Measurements from ENCODE around the gene SPECC1.

The SPECC1 gene

DNA sequence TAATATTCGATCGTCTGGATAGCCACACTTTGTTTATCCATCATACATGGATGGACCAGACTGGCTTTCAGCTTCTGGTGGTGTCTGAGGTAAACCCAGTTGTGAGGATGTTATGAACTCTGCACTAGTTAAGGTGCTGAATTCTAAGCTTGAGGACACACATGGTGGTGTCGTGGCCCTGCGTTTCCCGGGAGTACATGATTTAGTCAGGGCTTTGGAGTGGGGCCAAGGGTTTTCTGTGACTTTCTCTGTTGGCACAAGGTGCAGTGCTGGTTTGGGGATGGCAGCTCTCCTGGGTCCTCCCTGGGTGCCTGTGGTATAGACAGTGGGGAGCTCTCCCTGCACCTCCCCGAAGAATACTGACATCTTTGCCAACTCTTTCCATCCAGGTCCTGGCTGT is 116.6 kb downstream of the SPECC1 start:
- no peaks in the 10 kb centered on the region for H3K36me3 ChIP-seq (ENCODE audit: control insufficient read depth in 2 of 2, insufficient read depth in 2 of 2, low read length in 2 of 2)
- H3K9me3 ChIP-seq (ENCODE audit: control insufficient read depth in 2 of 2, low read length in 2 of 2) = no peaks in the 10 kb centered on the region
- H3K27me3 ChIP-seq (ENCODE audit: control insufficient read depth in 2 of 2, insufficient read depth in 2 of 2, low read length in 2 of 2) = no peaks in the 10 kb centered on the region
- H3K4me1 ChIP-seq (ENCODE audit: control insufficient read depth in 2 of 2, insufficient read depth in 2 of 2, low read length in 2 of 2) = peaks cover 5 to 9% of the 10 kb centered on the region in 2 donors
- no peak overlapping the region for H3K9ac ChIP-seq (ENCODE audit: low read depth in 1 of 2, low read length in 2 of 2)
- H3K27ac ChIP-seq (ENCODE audit: low read depth in 2 of 2, low read length in 2 of 2) = no peak overlapping the region
- no peak overlapping the region for H3K4me3 ChIP-seq (ENCODE audit: low read length in 2 of 2)

DNA sequence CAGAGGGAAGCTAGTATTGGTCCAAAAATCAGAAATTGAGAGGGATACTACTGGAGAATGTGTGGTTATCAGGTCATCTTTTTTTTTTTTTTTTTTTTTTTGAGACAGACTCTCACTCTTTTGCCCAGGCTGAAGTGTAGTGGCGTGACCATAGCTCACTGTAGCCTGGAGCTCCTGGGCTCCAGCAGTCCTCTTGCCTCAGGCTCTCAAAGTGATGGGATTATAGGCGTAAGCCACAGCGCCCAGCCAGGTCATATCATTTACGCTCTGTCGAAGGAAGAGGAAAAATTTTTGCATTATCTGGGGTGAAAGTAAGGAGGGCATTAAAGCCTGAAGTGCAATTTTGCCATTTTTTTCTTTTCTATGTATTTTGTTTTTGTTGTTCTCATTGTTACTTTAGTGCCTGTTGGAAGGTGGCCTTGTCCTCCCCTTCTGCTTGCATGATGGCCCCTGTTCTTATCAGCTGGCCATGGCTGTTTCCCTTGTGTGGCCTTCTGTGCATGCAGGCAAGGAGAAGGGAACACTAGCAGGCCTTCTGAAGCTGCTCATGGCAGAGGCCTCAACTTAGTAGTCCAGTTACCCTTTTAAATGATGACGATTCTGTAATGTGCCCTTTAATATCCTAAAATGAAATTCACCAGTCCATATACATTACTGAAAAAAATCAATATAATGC is 118.3 kb downstream of the SPECC1 start:
- no peak overlapping the region for H3K27ac ChIP-seq (ENCODE audit: low read depth in 2 of 2, low read length in 2 of 2)
- no peaks in the 10 kb centered on the region for H3K27me3 ChIP-seq (ENCODE audit: control insufficient read depth in 2 of 2, insufficient read depth in 2 of 2, low read length in 2 of 2)
- H3K9me3 ChIP-seq (ENCODE audit: control insufficient read depth in 2 of 2, low read length in 2 of 2) = no peaks in the 10 kb centered on the region
- H3K4me3 ChIP-seq (ENCODE audit: low read length in 2 of 2) = no peak overlapping the region
- H3K36me3 ChIP-seq (ENCODE audit: control insufficient read depth in 2 of 2, insufficient read depth in 2 of 2, low read length in 2 of 2) = no peaks in the 10 kb centered on the region
- no peaks in the 10 kb centered on the region for H3K4me1 ChIP-seq (ENCODE audit: control insufficient read depth in 2 of 2, insufficient read depth in 2 of 2, low read length in 2 of 2)
- no peak overlapping the region for H3K9ac ChIP-seq (ENCODE audit: low read depth in 1 of 2, low read length in 2 of 2)

DNA sequence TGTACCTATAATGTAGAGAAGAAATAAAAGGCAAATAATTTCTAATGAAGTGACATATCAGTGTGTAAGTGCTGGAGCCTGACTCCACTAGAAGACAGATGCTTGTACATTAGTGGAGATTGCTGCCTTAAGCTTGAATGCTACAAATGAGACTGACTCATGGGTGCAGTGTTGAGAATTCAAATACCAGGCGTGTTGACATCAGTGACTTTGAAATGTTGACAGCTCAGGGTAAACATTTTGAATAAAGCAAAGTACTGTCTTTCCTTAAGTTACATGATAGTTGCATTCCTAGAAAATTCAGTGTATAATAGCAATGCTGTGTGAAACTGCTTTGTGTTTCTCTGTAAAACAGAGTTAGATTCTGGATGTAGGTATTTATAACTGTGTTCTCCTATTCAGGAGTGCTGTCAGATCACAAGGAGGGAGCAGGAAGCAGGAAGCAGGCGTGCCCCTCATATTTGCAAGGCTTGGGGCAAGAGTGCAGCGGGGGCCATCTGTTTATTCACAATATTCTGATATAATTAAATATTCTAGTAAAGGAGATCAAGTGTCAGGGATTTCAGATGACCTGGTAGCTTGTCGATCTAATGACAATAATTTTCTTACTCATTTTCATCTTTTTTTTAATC is 119.0 kb downstream of the SPECC1 start:
- no peak overlapping the region for H3K4me3 ChIP-seq (ENCODE audit: low read length in 2 of 2)
- no peak overlapping the region for H3K9ac ChIP-seq (ENCODE audit: low read depth in 1 of 2, low read length in 2 of 2)
- no peaks in the 10 kb centered on the region for H3K4me1 ChIP-seq (ENCODE audit: control insufficient read depth in 2 of 2, insufficient read depth in 2 of 2, low read length in 2 of 2)
- no peaks in the 10 kb centered on the region for H3K9me3 ChIP-seq (ENCODE audit: control insufficient read depth in 2 of 2, low read length in 2 of 2)
- no peak overlapping the region for H3K27ac ChIP-seq (ENCODE audit: low read depth in 2 of 2, low read length in 2 of 2)
- no peaks in the 10 kb centered on the region for H3K27me3 ChIP-seq (ENCODE audit: control insufficient read depth in 2 of 2, insufficient read depth in 2 of 2, low read length in 2 of 2)
- H3K36me3 ChIP-seq (ENCODE audit: control insufficient read depth in 2 of 2, insufficient read depth in 2 of 2, low read length in 2 of 2) = no peaks in the 10 kb centered on the region

DNA sequence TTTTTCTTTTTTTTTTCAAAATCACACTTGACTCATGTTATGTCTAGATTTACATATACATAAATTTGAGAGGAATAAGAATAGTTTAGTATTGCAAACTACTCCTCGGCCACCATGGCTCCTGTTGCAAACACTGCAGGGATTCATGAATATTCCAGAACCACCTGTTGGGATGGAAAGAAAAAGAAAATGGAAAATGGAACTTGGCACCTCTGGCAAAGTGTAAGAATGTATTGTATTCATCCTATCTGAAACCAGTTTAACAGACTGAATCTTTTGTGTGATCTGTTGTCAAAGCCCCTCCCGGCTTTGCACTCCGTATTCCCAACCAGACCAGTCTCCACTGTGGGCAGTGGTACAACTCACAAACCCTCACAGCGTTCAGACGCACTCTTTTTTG is 124.4 kb downstream of the SPECC1 start:
- Histone ChIP-seq H3K4me3 (ENCODE audit: low read length in 2 of 2) (no peak overlapping the region), H3K27ac (ENCODE audit: low read depth in 2 of 2, low read length in 2 of 2) (no peak overlapping the region), H3K27me3 (ENCODE audit: control insufficient read depth in 2 of 2, insufficient read depth in 2 of 2, low read length in 2 of 2) (no peaks in the 10 kb centered on the region), H3K9me3 (ENCODE audit: control insufficient read depth in 2 of 2, low read length in 2 of 2) (no peaks in the 10 kb centered on the region), H3K9ac (ENCODE audit: low read depth in 1 of 2, low read length in 2 of 2) (no peak overlapping the region), H3K4me1 (ENCODE audit: control insufficient read depth in 2 of 2, insufficient read depth in 2 of 2, low read length in 2 of 2) (no peaks in the 10 kb centered on the region), H3K36me3 (ENCODE audit: control insufficient read depth in 2 of 2, insufficient read depth in 2 of 2, low read length in 2 of 2) (no peaks in the 10 kb centered on the region)

DNA sequence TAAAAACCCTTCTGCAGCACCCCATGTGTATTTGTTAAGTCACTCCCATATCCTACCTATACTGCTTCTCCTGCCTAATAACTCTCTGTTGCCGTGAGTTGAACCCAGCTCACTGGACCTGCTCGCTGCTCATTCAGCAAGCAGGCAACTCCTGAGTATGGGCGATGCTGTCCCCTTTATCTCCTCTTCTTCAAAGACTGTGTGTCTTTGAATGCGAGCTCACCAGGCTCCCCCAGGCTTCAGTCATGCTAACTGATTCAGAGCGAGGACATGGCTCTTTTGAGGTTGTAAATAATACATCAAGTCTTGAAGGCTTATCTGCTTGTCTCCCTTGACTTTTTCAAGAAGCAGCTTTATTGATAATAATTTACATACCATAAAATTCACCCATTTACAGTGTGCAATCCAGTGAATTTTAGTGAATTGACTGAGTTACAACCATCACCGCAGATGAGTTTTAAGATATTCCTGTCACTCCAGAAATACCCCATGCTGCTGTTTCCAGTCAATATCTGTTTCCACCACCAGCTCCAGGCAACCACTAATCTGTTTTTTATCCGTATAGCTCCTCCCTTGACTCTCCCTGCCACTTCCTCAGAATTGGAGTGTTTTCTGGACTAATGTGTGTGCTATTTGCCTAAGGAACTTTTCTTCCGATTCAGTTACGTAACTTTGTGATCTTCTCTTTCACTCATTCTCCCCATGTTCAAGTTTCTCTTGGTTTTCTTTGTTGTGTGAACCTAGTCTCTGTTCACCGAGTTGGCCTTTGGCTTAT is 132.2 kb downstream of the SPECC1 start:
- H3K9me3 ChIP-seq (ENCODE audit: control insufficient read depth in 2 of 2, low read length in 2 of 2) = no peaks in the 10 kb centered on the region
- H3K36me3 ChIP-seq (ENCODE audit: control insufficient read depth in 2 of 2, insufficient read depth in 2 of 2, low read length in 2 of 2) = no peaks in the 10 kb centered on the region
- no peaks in the 10 kb centered on the region for H3K4me1 ChIP-seq (ENCODE audit: control insufficient read depth in 2 of 2, insufficient read depth in 2 of 2, low read length in 2 of 2)
- H3K27ac ChIP-seq (ENCODE audit: low read depth in 2 of 2, low read length in 2 of 2) = no peak overlapping the region
- H3K27me3 ChIP-seq (ENCODE audit: control insufficient read depth in 2 of 2, insufficient read depth in 2 of 2, low read length in 2 of 2) = no peaks in the 10 kb centered on the region
- no peak overlapping the region for H3K9ac ChIP-seq (ENCODE audit: low read depth in 1 of 2, low read length in 2 of 2)
- no peak overlapping the region for H3K4me3 ChIP-seq (ENCODE audit: low read length in 2 of 2)

DNA sequence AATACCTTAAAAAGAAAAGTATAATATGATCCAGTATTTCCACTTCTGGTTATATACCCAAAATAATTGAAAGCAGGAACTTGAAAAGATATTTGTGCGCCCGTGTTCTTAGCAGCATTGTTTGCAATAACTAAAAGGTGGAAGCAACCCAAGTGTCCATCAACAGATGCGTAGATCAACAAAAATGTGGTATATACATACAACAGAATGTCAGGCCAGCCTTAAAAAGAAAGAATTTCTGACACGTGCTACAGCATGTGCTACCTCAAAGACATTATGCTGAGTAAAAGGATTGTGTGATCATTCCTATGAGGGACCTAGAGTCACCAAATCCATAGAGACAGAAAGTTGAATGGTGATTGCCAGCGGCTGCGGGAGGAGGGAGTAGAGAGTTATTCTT is 133.1 kb downstream of the SPECC1 start:
- no peak overlapping the region for H3K27ac ChIP-seq (ENCODE audit: low read depth in 2 of 2, low read length in 2 of 2)
- H3K4me1 ChIP-seq (ENCODE audit: control insufficient read depth in 2 of 2, insufficient read depth in 2 of 2, low read length in 2 of 2) = no peaks in the 10 kb centered on the region
- H3K27me3 ChIP-seq (ENCODE audit: control insufficient read depth in 2 of 2, insufficient read depth in 2 of 2, low read length in 2 of 2) = no peaks in the 10 kb centered on the region
- H3K9ac ChIP-seq (ENCODE audit: low read depth in 1 of 2, low read length in 2 of 2) = no peak overlapping the region
- no peak overlapping the region for H3K4me3 ChIP-seq (ENCODE audit: low read length in 2 of 2)
- no peaks in the 10 kb centered on the region for H3K36me3 ChIP-seq (ENCODE audit: control insufficient read depth in 2 of 2, insufficient read depth in 2 of 2, low read length in 2 of 2)
- no peaks in the 10 kb centered on the region for H3K9me3 ChIP-seq (ENCODE audit: control insufficient read depth in 2 of 2, low read length in 2 of 2)

DNA sequence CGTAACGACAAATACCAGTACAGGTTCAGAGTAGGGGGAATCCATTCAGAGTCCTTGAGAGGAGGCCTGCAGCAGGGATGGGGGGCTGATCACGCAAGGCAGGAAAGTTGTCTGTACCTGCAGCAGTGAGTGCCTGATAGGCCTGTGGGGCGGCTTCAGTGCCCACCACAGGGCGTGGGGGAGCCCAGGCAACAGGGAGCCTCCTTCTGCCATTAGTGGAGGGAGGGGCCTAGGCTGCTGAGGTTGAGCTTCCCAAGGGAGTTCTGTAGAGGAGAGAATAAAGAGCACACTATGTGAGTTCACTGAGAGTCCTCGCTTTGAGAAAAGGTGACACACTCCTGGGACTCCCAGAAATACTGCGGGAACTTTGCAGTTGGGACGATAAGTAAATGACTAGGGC is 134.6 kb downstream of the SPECC1 start:
- no peak overlapping the region for H3K27ac ChIP-seq (ENCODE audit: low read depth in 2 of 2, low read length in 2 of 2)
- no peaks in the 10 kb centered on the region for H3K27me3 ChIP-seq (ENCODE audit: control insufficient read depth in 2 of 2, insufficient read depth in 2 of 2, low read length in 2 of 2)
- no peaks in the 10 kb centered on the region for H3K36me3 ChIP-seq (ENCODE audit: control insufficient read depth in 2 of 2, insufficient read depth in 2 of 2, low read length in 2 of 2)
- H3K4me1 ChIP-seq (ENCODE audit: control insufficient read depth in 2 of 2, insufficient read depth in 2 of 2, low read length in 2 of 2) = no peaks in the 10 kb centered on the region
- no peaks in the 10 kb centered on the region for H3K9me3 ChIP-seq (ENCODE audit: control insufficient read depth in 2 of 2, low read length in 2 of 2)
- H3K9ac ChIP-seq (ENCODE audit: low read depth in 1 of 2, low read length in 2 of 2) = no peak overlapping the region
- no peak overlapping the region for H3K4me3 ChIP-seq (ENCODE audit: low read length in 2 of 2)

DNA sequence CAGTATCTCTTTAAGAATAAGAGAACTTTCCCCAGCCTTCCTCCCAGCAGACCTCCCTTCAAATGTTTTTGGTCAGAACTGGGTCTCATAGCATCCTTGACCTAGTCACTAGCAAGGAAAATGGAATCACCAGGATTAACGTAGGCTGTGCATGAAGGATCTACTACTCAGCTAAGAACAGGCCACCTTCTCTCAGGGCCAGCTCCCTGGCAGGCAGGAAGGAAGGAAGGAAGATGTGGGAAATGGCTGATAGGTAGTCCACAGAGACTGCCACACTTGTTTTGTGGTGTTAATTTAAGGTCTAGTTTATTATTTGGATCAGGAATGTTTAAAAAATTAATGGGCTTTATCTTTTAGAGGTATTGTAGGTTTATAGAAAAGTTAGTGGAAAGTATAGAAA is 136.4 kb downstream of the SPECC1 start:
- no peak overlapping the region for H3K9ac ChIP-seq (ENCODE audit: low read depth in 1 of 2, low read length in 2 of 2)
- H3K4me3 ChIP-seq (ENCODE audit: low read length in 2 of 2) = no peak overlapping the region
- no peaks in the 10 kb centered on the region for H3K9me3 ChIP-seq (ENCODE audit: control insufficient read depth in 2 of 2, low read length in 2 of 2)
- H3K27ac ChIP-seq (ENCODE audit: low read depth in 2 of 2, low read length in 2 of 2) = no peak overlapping the region
- H3K4me1 ChIP-seq (ENCODE audit: control insufficient read depth in 2 of 2, insufficient read depth in 2 of 2, low read length in 2 of 2) = no peaks in the 10 kb centered on the region
- no peaks in the 10 kb centered on the region for H3K27me3 ChIP-seq (ENCODE audit: control insufficient read depth in 2 of 2, insufficient read depth in 2 of 2, low read length in 2 of 2)
- no peaks in the 10 kb centered on the region for H3K36me3 ChIP-seq (ENCODE audit: control insufficient read depth in 2 of 2, insufficient read depth in 2 of 2, low read length in 2 of 2)

DNA sequence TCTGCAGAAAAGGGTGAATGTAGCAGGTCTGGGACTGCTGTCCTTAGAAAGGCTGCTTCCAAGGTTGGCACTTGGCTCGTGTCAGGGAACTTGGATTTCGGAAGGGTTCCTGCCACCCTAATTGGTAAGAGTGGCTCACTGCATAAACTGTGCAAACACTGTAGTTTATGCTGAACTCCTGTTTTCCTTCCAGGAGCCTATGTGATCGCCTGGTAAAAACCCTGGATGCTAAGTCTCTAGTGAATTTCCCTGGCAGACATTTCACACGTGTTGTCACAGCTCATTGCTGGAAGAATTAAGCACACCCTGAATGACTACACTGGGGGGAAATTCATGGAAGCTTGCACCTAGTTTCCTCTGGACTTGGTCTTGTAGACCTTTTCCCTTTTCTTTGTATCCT is 140.1 kb downstream of the SPECC1 start:
- Histone ChIP-seq H3K27ac (ENCODE audit: low read depth in 2 of 2, low read length in 2 of 2) (no peak overlapping the region), H3K9me3 (ENCODE audit: control insufficient read depth in 2 of 2, low read length in 2 of 2) (no peaks in the 10 kb centered on the region), H3K36me3 (ENCODE audit: control insufficient read depth in 2 of 2, insufficient read depth in 2 of 2, low read length in 2 of 2) (no peaks in the 10 kb centered on the region)

DNA sequence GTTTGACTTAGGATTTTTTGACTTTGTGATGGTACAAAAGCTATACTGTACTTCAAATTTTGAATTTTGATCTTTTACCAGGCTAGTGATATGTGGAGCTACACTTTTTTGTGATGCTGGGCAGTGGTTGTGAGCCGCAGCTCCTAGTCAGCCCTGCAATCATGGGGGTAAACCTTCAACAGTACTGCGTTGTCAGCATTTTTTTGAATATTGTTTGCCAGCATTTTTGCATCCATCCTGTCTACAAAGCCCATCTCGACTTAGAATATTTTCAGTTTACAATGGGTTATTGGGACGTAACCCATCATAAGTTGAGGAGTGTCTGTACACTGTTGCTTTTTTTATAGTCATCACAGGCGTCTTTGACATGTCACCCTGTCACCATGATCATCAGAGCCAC is 142.0 kb downstream of the SPECC1 start:
- Histone ChIP-seq H3K4me3 (ENCODE audit: low read length in 2 of 2) (no peak overlapping the region), H3K27me3 (ENCODE audit: control insufficient read depth in 2 of 2, insufficient read depth in 2 of 2, low read length in 2 of 2) (no peaks in the 10 kb centered on the region)

More for the DNA sequence above, 140.1 kb downstream of the SPECC1 start:
- H3K4me1 ChIP-seq (ENCODE audit: control insufficient read depth in 2 of 2, insufficient read depth in 2 of 2, low read length in 2 of 2) = peaks cover 4 to 7% of the 10 kb centered on the region in 2 donors
- no peaks in the 10 kb centered on the region for H3K27me3 ChIP-seq (ENCODE audit: control insufficient read depth in 2 of 2, insufficient read depth in 2 of 2, low read length in 2 of 2)
- H3K9ac ChIP-seq (ENCODE audit: low read depth in 1 of 2, low read length in 2 of 2) = no peak overlapping the region
- H3K4me3 ChIP-seq (ENCODE audit: low read length in 2 of 2) = no peak overlapping the region

More for the DNA sequence above, 142.0 kb downstream of the SPECC1 start:
- no peaks in the 10 kb centered on the region for H3K36me3 ChIP-seq (ENCODE audit: control insufficient read depth in 2 of 2, insufficient read depth in 2 of 2, low read length in 2 of 2)
- H3K4me1 ChIP-seq (ENCODE audit: control insufficient read depth in 2 of 2, insufficient read depth in 2 of 2, low read length in 2 of 2) = peaks cover 10% of the 10 kb centered on the region in 2 donors
- no peak overlapping the region for H3K27ac ChIP-seq (ENCODE audit: low read depth in 2 of 2, low read length in 2 of 2)
- H3K9me3 ChIP-seq (ENCODE audit: control insufficient read depth in 2 of 2, low read length in 2 of 2) = no peaks in the 10 kb centered on the region
- no peak overlapping the region for H3K9ac ChIP-seq (ENCODE audit: low read depth in 1 of 2, low read length in 2 of 2)

All from mucosa of rectum (tissue), 2 donors.